Measurements from ENCODE around the gene KCTD10. TPM values are rescaled to one million over a fixed set of nuclear protein-coding genes. Genes with fewer than 3 reads are reported as not detected.
A peak's percentile ranks its signal among the peaks of the same experiment; 100 is the strongest.
"Not testable (repeated sequence)": the region's sequence is repeated elsewhere in the genome, so short reads cannot be mapped to it uniquely, and the experiment has no call there.

The KCTD10 gene
- total RNA-seq, 2 donors from 2014 or later, result 38.5 to 47.8 TPM

DNA sequence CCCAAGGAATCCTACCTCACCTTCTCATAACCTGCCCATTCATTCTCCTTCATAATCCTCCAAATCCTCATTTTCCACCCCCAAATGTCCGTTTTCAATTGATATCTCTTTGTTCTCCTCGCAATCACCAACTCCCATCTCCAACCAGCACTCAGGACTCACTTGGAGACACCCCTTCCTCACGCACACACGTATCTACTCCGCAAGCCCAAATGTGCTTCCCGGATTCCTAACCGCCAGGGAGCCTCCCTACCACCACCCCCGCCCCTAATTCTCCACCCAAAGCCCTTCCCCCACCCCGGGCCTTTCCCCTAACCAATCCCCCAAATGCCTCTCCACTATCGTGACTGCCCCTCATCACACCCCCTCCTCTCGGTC lies 304 bp downstream of the KCTD10 start:
- H3K27ac Mint-ChIP-seq, result peak overlapping the region; percentile 76

GRCh38 chr12:109475993-109476806 lies 900 bp downstream of the KCTD10 start:
- Mint-ChIP-seq H3K27ac (peak overlapping the region; percentile 76), H3K27me3 (ENCODE audit: low read depth) (no peaks in the 10 kb centered on the region), H3K9me3 (no peaks in the 10 kb centered on the region), H3K4me3 (peak overlapping the region; percentile 91 to 99), H3K4me1 (ENCODE audit: low read depth) (peaks cover 52% of the 10 kb centered on the region), H3K36me3 (ENCODE audit: insufficient read depth in 2 of 2) (peaks cover 1 to 2% of the 10 kb centered on the region in 2 donors)
- DNase-seq, result no peak
- no peak for ATAC-seq (replicated peaks in 1 of 2)

More for the DNA sequence above, 304 bp downstream of the KCTD10 start:
- no peaks in the 10 kb centered on the region for H3K27me3 Mint-ChIP-seq (ENCODE audit: low read depth)
- H3K36me3 Mint-ChIP-seq (ENCODE audit: insufficient read depth in 2 of 2), result peaks cover 1 to 2% of the 10 kb centered on the region in 2 donors
- peaks cover 52% of the 10 kb centered on the region for H3K4me1 Mint-ChIP-seq (ENCODE audit: low read depth)
- peak overlapping the region; percentile 91 to 99 for H3K4me3 Mint-ChIP-seq
- no peaks in the 10 kb centered on the region for H3K9me3 Mint-ChIP-seq
- ATAC-seq (replicated peaks in 1 of 2) (peak in 1 of 2 donors; percentile 0), DNase-seq (no peak)

DNA sequence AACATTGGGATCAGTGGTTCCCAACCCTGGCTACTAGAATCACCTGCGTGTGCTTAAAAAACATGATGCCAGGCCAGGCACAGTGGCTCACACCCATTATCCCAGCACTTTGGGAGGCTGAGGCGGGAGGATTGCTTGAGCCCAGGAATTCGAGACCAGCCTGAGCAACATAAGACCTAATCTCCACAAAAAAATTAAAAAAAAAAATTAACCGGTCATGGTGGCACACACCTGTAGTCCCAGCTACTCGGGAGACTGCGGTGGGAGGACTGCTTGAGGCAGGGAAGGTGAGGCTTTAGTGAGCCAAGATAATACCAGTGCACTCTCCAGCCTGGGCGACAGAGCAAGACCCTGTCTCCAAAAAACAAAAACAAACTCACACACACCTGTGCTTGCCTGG lies 2.0 kb downstream of the KCTD10 start:
- Mint-ChIP-seq H3K4me1 (ENCODE audit: low read depth) (peaks cover 50% of the 10 kb centered on the region), H3K36me3 (ENCODE audit: insufficient read depth in 2 of 2) (peaks cover 1 to 2% of the 10 kb centered on the region in 2 donors), H3K9me3 (no peaks in the 10 kb centered on the region), H3K27me3 (ENCODE audit: low read depth) (no peaks in the 10 kb centered on the region), H3K27ac (no peak overlapping the region), H3K4me3 (no peak overlapping the region)
- DNase-seq (no peak), ATAC-seq (replicated peaks in 1 of 2) (no peak)

GRCh38 chr12:109473526-109474270 lies 3.4 kb downstream of the KCTD10 start:
- not testable (repeated sequence) for H3K27ac Mint-ChIP-seq; H3K27me3 Mint-ChIP-seq (ENCODE audit: low read depth); ATAC-seq (replicated peaks in 1 of 2); H3K9me3 Mint-ChIP-seq; DNase-seq; H3K36me3 Mint-ChIP-seq (ENCODE audit: insufficient read depth in 2 of 2); H3K4me3 Mint-ChIP-seq
- peaks cover 36% of the 10 kb centered on the region for H3K4me1 Mint-ChIP-seq (ENCODE audit: low read depth)

DNA sequence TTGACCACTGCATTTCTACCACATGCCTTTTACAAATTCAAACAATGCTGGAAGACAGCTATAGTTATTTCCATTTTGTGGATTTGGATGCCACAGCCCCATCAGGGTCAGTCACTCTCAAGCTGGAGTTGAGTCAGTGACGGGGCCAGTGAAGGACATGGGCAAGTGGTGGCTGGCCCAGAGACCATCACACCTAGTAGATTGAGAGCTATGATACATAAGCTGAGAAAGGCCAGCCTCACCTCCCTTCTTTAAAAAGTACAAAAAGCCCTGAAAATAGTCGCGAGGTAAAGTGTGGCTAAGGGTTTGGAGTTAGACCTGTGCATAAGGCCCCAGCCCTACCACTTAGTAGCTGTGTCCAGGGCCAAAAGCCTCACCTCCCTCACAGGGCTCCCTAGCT lies 4.1 kb downstream of the KCTD10 start:
- no peak overlapping the region for H3K27ac Mint-ChIP-seq

GRCh38 chr12:109469517-109469916 lies 7.6 kb downstream of the KCTD10 start:
- no peak overlapping the region for H3K4me3 Mint-ChIP-seq
- H3K27me3 Mint-ChIP-seq (ENCODE audit: low read depth), result no peaks in the 10 kb centered on the region
- no peak for DNase-seq
- H3K4me1 Mint-ChIP-seq (ENCODE audit: low read depth), result peaks cover 9% of the 10 kb centered on the region
- H3K9me3 Mint-ChIP-seq, result no peaks in the 10 kb centered on the region
- peaks cover 0 to 3% of the 10 kb centered on the region in 2 donors for H3K36me3 Mint-ChIP-seq (ENCODE audit: insufficient read depth in 2 of 2)
- H3K27ac Mint-ChIP-seq, result no peak overlapping the region
- ATAC-seq (replicated peaks in 1 of 2), result no peak

More for the DNA sequence above, 4.1 kb downstream of the KCTD10 start:
- Mint-ChIP-seq H3K4me1 (ENCODE audit: low read depth) (peaks cover 29% of the 10 kb centered on the region), H3K36me3 (ENCODE audit: insufficient read depth in 2 of 2) (peaks cover 2 to 3% of the 10 kb centered on the region in 2 donors), H3K27me3 (ENCODE audit: low read depth) (no peaks in the 10 kb centered on the region), H3K9me3 (no peaks in the 10 kb centered on the region), H3K4me3 (no peak overlapping the region)
- ATAC-seq (replicated peaks in 1 of 2) (no peak), DNase-seq (no peak)

DNA sequence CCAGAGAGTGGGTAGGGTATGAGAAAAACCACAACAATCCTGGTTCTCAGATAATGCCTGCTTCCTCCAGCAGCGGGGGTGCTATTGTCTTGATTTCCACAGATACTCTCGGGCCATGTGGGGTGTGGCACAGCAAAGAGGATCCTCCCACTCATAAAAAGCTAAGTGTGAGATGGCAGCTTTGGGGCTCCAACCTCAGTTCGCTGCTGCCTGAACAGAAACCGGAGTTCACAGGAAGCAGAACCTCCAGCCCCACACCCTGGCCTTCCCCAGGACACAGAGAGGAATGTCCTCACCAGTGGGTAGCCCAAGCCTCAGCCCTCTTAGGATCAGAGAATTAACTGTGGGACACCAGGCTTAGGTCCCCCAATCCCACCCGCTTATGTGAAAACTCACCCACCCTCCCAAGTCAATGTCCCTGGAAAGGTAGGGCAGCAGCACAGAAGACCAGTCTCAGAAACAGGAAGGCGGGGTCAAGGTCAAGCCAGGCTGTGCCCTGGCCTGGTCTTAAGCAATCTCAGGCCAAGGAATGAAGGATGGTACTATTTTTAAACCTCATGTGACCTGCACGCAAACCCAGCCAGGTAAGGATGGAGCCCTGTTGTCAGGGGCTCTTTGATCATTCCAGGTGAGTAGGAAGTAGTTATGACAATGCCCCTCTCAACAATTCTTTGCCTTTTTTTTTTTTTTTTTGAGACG lies 9.0 kb downstream of the KCTD10 start:
- no peaks in the 10 kb centered on the region for H3K27me3 Mint-ChIP-seq (ENCODE audit: low read depth)
- H3K27ac Mint-ChIP-seq, result no peak overlapping the region
- H3K4me1 Mint-ChIP-seq (ENCODE audit: low read depth), result peaks cover 19% of the 10 kb centered on the region
- H3K4me3 Mint-ChIP-seq, result no peak overlapping the region
- no peak for ATAC-seq (replicated peaks in 1 of 2)
- no peaks in the 10 kb centered on the region for H3K9me3 Mint-ChIP-seq
- peaks cover 0 to 6% of the 10 kb centered on the region in 2 donors for H3K36me3 Mint-ChIP-seq (ENCODE audit: insufficient read depth in 2 of 2)
- DNase-seq, result no peak

DNA sequence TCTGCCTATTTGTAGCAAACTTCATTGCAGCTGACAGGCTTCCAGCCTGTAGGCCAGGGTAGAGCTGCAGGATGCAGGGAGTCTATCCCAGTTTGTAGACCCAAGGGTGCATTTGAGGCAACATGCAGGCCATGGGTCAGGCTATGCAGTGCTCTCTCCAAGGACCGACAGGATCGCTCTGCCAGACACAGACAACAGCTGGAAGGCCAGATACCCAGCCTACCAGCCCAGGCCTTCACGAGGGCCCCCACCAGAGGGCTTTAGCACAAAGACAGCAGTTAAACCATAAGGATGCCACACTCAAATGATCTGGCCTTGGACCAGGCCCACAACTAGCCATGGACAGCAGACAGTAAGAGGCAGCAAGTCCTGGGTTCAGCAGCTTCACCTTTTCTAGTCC lies 10.3 kb downstream of the KCTD10 start:
- H3K27me3 Mint-ChIP-seq (ENCODE audit: low read depth), result no peaks in the 10 kb centered on the region
- H3K4me1 Mint-ChIP-seq (ENCODE audit: low read depth), result peaks cover 30% of the 10 kb centered on the region
- DNase-seq, result no peak
- ATAC-seq (replicated peaks in 1 of 2), result no peak
- no peak overlapping the region for H3K27ac Mint-ChIP-seq
- H3K36me3 Mint-ChIP-seq (ENCODE audit: insufficient read depth in 2 of 2), result peaks cover 0 to 7% of the 10 kb centered on the region in 2 donors
- no peak overlapping the region for H3K4me3 Mint-ChIP-seq
- no peaks in the 10 kb centered on the region for H3K9me3 Mint-ChIP-seq

DNA sequence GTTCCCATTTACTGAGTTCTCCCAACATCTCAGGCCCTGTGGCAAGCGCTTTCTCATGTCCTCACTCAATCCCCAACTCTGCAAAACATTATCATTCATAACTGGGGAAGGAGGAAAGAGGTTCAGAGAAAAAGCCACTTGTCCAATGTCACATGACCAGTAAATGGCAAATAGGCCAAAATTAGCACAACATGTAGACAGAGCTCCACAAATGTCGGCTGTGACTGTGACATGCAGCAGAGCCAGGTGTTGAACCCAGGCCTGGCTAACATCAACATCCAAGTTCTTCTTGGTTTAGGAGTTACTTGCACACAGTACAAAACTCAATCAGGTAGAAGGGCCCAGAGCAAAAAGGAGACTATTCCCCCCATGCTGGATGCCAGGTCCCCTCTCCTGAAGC lies 10.8 kb downstream of the KCTD10 start:
- H3K4me1 Mint-ChIP-seq (ENCODE audit: low read depth), result peaks cover 35% of the 10 kb centered on the region
- H3K36me3 Mint-ChIP-seq (ENCODE audit: insufficient read depth in 2 of 2), result peaks cover 0 to 7% of the 10 kb centered on the region in 2 donors
- H3K9me3 Mint-ChIP-seq, result no peaks in the 10 kb centered on the region

DNA sequence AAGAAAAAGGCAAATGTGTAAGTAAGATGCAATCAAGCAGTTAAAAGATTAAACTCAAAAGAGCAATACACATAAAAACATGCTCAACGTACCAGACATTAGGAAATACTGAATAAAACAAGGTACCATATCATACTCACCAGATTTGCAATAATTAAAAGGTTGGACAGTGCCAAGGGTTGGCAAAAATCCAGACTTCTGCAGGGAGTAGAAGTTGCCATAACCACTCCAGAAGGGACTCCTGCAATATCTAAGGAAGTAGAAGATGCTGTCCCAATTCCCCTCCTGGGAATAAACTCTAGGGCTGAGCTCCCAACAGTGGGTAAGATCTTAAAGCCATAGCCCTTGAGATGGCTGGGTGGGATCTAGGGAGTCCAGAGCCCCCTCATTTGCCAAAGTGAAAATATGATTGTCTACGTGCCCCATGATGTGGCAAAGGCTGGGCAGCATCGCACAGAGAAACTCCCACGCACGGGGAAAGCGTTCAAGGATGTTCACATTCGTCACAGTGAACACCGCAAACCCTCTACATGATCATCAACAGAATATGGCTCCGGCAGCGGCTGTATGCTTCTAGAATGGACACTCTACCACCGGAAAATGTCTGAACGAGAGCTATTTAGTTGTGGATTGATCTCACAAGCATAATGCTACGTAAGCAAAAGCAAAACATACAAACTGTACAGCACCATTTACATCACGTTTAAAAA lies 12.3 kb downstream of the KCTD10 start:
- Mint-ChIP-seq H3K36me3 (ENCODE audit: insufficient read depth in 2 of 2) (peaks cover 0 to 7% of the 10 kb centered on the region in 2 donors), H3K4me1 (ENCODE audit: low read depth) (peaks cover 39% of the 10 kb centered on the region), H3K27ac (no peak overlapping the region), H3K4me3 (no peak overlapping the region), H3K27me3 (ENCODE audit: low read depth) (no peaks in the 10 kb centered on the region), H3K9me3 (no peaks in the 10 kb centered on the region)
- ATAC-seq (replicated peaks in 1 of 2) (no peak), DNase-seq (no peak)

More for the DNA sequence above, 10.8 kb downstream of the KCTD10 start:
- DNase-seq (no peak), ATAC-seq (replicated peaks in 1 of 2) (no peak)
- no peak overlapping the region for H3K4me3 Mint-ChIP-seq
- H3K27me3 Mint-ChIP-seq (ENCODE audit: low read depth), result no peaks in the 10 kb centered on the region
- no peak overlapping the region for H3K27ac Mint-ChIP-seq

- DNase-seq (no peak), ATAC-seq (replicated peaks in 1 of 2) (no peak)
- Mint-ChIP-seq H3K9me3 (no peaks in the 10 kb centered on the region), H3K27me3 (ENCODE audit: low read depth) (no peaks in the 10 kb centered on the region), H3K4me1 (ENCODE audit: low read depth) (peaks cover 48% of the 10 kb centered on the region), H3K36me3 (ENCODE audit: insufficient read depth in 2 of 2) (peaks cover 0 to 5% of the 10 kb centered on the region in 2 donors), H3K27ac (peak overlapping the region; percentile 70), H3K4me3 (peak overlapping the region in 1 of 2 donors; percentile 13)
Measured at GRCh38 chr12:109463756-109464155, 13.3 kb downstream of the KCTD10 start.

DNA sequence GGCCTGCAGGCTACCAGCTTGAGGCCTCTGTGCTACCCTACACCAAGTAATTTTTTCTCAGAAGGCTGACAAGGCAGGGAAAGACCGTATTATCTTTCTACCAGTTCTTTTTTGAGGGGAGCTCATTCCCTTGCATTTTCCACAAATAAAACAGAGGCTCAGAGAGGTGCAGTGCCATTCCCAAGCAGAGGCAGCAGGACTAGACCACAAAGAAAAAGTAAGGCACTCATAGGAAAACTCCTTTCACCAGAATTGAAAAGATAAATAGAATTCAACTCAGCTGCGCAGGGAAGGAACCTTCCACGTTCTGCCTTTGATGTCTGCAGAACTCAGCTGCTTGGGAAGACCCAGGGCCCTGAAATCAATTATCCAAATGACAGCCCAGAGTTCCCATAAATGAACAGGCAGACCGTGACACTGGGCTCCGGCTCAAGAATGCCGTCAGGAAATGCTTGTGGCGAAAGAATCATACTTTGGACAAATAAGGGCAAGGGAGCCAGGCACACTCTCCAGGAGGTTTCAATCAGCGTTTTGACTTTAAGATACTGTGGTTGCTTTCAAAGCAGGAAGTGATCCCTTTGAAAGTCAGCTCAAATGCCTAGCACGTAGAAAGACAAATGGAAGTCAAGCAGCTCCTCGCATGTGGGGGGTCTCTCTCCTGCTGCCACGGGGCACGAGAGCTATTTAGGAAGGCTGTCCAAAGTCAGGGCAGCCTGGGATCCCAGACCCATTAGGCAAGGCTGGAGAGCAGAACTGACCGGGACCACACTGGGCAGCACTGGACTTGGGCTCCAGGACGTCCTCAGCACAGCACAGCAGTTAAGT lies 14.0 kb downstream of the KCTD10 start:
- peak in 1 of 2 donors; percentile 28 for ATAC-seq (replicated peaks in 1 of 2)
- peak overlapping the region; percentile 25 for H3K27ac Mint-ChIP-seq
- H3K9me3 Mint-ChIP-seq, result no peaks in the 10 kb centered on the region
- H3K4me3 Mint-ChIP-seq, result peak overlapping the region in 1 of 2 donors; percentile 21
- peaks cover 53% of the 10 kb centered on the region for H3K4me1 Mint-ChIP-seq (ENCODE audit: low read depth)
- no peaks in the 10 kb centered on the region for H3K27me3 Mint-ChIP-seq (ENCODE audit: low read depth)
- H3K36me3 Mint-ChIP-seq (ENCODE audit: insufficient read depth in 2 of 2), result peaks cover 0 to 6% of the 10 kb centered on the region in 2 donors
- no peak for DNase-seq

All from activated T-cell treated with anti-CD3 and anti-CD28 coated beads, Interleukin-2, amount 50 U/mL, for 72 hours (primary cell).